GM19240 (cell line): ENCODE measurements around the gene PDLIM5.
"Not testable (repeated sequence)": the region's sequence is repeated elsewhere in the genome, so short reads cannot be mapped to it uniquely, and the experiment has no call there.

Source experiments
- DNase-seq: peaks from one replicate; pipeline ENCODE4 v3.0.0; 2011; ENCODE audit warnings: low spot score; ENCODE audit not compliant: insufficient read length

Gene PDLIM5

DNA sequence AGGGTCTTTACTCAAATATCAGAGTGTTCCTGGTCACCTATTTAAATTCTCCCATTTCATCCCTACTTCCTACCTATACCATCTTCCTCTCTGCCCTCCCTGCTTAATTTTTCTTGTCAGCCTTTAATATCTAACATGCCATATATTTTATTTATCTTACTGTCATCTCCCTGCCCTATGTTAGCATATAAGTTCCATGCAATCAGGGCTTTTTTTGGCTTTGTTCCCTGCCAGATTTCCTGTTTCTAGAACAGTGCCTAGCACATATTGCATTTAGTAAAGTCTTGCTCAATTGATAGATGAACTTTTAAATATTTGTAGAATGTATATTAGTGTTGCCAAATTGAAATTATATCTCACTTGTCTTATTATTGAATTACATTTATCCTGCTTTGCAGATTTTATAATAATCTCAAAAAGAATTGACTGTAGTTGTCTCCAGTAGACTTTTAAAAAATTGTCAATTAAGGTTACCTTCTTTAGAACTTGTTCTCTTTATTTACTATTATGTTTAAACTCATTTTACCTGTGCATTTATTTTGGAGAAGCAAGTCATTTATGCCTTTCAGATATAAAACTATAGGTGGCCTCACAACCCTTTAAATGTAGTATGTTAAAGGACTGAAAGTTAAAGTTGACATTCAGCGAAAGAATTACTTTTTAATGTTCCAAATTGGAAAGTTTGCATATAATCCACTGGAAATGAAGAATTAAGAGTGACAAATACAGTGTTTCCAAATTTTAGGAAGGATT, 197.8 kb downstream of the PDLIM5 start:
- no peak for DNase-seq

DNA sequence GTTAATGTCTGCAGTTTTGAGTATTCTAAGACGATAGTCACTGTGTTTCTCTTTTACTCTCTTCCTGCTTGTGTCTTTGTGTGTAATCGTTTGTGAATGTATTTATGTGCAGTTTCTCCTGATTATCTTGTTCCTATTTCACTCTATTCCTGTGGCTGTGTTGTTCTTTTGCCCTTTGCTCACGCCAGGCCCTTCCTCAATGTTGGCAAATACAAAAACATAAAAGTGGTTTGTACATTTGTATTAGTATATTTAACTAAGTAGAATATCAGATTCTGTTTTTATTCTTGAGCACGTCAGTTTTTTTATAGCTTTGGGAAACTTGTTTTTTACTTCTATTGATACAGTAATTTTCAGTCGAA, 198.4 kb downstream of the PDLIM5 start:
- no peak for DNase-seq

- no peak for DNase-seq
These were observed 198.9 kb downstream of the PDLIM5 start for GRCh38 chr4:94650690-94651089.

DNA sequence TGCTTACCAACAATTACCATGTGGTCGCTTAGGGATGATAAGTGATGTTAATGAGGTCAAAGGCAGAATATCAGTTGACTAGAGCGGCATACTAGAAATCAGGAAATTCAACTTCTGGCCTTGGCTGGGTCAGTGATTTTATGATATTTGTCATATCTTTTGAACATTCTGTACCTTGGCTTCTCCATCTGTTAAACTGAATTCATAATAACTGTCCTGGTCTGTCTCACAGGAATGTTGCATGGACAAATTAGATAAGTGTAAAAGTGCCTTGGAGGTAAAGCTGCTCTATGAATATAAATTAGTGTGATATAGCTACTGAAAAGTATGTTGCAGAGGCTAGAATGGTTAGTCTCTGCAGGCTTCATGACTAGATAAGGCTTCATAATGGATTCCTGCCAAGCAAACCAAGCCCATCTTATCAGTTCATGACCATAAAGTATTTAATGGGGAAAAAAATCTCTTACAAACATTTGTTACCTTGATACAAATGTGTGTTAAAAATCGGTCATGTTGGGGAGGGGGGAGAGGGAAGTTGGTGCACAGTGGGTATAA, 201.4 kb downstream of the PDLIM5 start:
- no peak for DNase-seq

DNA sequence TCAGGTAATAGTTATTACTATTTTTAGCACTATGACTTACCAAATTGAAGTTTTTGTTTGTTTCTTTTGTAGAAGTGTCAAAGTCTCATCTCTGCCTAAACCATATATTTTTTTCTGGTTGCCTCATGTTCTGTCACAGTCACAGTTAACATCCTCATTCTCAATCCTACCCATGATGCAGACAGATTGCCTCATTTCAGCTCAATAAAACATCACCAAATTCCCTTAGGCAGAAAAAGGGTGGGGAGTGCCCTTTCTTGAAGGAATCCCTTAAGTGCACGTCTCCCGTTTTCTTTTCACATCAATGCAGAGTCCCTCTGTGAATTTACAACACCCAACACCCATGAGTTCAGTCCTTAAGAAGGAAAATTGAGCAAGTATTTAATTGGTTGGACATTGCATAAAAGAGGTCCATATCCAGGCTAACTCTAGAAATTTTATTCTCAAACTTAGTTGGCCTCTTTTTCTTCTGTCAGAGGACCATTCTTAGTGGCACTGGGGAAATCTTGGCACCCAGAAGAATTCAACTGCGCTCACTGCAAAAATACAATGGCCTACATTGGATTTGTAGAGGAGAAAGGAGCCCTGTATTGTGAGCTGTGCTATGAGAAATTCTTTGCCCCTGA, 202.4 kb downstream of the PDLIM5 start:
- DNase-seq = no peak

GRCh38 chr4:94654714-94655113, 203.0 kb downstream of the PDLIM5 start:
- no peak for DNase-seq

GRCh38 chr4:94660614-94661013, 208.9 kb downstream of the PDLIM5 start:
- DNase-seq = no peak

DNA sequence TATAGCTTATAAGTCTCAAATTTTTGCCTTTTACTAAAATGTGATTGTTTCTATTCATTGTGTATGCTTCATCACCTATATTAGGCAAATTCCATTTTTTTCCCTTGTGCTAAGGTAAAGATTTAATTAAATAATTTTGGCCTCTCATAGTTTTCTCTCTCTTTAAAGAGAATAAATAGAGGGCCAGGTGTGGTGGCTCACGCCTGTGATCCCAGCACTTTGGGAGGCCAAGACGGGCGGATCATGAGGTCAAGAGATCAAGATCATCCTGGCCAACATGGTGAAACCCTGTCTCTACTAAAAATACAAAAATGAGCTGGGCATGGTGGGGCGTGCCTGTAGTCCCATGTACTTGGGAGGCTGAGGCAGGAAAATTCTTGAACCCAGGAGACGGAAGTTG, 213.3 kb downstream of the PDLIM5 start:
- DNase-seq = not testable (repeated sequence)

- no peak for DNase-seq
These were observed 214.0 kb downstream of the PDLIM5 start for GRCh38 chr4:94665500-94666404.

GRCh38 chr4:94668724-94669123, 217.0 kb downstream of the PDLIM5 start:
- no peak for DNase-seq

- no peak for DNase-seq
These were observed 218.2 kb downstream of the PDLIM5 start for GRCh38 chr4:94669672-94670664.

DNA sequence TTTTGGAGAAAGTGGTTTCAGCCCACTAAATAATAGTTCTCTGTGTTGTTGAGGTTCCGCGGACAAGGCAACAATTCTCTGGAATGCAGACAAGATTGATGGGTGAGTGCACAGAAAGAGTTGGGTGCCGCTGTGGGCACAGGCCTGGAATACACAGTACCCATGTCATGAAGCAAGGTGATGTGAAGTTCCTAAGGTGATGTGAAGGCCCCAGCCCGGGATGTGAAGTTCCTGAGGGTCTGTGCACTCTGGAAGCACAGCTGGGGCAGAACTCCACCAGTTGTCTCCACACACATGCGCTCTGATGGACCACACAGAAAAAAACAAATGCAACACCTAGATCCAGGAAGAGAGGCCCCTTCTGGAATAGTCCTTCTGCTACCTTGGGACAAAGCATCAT, 219.4 kb downstream of the PDLIM5 start:
- DNase-seq = no peak

- no peak for DNase-seq
These were observed 222.2 kb downstream of the PDLIM5 start for GRCh38 chr4:94673961-94674360.

DNA sequence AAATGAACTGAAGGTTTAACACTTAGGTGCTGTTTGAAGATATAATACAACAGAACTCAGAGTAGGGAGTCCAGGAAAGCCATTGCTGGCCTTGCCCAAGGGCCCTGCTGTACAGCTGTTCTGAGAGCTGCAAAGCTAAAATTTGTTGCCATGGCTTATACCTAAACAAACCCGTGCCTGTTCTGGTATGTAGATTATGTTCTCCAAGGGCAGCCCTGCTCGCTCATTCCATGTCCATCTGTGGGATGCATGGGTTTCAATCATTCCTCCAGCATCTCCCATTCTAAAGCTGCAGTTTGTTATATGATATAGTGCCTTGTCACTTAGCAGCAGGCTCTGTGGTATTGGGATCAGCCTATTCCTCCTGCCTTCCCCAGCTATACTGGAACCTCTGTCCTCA, 225.2 kb downstream of the PDLIM5 start:
- no peak for DNase-seq

DNA sequence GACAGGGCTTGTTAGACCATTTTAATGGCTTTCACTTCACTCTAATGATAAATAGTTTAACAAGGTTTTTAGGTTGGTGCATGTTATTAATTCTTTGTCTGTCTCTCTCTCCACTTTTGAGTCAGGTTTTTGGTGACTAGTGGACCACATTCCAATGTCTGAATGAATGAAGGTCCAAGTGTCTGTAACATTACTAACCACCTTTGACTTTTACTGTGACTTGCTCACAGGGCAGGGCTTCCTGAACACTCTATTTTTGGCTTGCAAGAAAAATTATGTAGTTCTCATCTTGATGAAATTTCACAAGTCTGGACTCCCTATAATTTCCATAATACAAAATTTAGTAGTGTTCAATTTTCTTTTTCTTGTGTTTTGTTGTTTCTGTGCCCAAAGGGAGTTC, 227.2 kb downstream of the PDLIM5 start:
- DNase-seq = no peak

DNA sequence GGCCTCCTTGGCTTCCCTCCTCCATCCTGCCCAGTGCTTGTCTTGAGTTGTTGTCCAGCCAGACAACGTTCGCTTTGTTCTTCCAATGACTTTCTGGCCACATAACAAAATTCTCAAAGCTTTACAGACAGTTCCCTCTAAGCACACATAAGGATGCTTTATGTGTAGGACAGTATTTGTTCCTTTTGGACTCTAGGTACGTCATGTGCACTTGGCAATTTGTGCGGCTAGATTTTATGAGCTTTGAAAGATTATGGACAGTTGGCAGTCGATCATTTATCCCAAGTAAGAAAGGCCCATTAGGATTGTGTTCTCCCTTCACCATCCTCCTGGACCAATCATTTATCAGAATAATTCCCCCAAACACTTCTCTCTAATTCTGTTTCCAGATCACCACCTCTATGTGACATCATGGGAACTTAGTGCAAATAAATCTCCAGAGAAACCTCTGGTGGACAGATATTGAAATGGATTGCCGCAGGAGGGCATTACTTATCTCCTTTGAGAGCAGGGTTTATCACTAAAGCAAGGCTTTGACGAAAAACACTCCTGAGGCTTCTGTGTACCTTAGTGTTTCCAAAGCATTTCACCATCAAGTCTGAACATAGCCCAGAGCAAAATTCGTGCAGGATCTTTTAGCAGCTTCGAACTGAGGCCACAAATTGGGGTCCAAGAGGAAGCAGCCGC, 228.6 kb downstream of the PDLIM5 start:
- no peak for DNase-seq

DNA sequence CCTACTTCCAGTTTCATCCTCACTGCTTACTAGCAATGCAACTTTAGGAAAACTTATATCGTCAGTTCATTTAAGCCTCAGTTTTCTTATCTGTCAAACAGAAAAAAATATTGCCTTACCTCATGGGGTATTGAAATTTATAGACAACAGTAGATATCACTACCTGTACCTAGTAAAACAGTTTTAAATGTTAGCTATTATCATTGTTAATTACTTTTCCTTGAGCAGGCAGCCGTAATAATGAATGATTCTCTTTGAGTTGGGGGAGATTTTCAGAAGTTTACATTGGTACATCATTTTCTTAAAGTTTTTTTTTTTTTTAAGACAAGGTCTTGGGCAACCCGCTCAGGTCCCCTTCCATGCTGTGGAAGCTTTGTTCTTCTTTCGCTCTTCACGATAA, 234.3 kb downstream of the PDLIM5 start:
- DNase-seq = no peak

DNA sequence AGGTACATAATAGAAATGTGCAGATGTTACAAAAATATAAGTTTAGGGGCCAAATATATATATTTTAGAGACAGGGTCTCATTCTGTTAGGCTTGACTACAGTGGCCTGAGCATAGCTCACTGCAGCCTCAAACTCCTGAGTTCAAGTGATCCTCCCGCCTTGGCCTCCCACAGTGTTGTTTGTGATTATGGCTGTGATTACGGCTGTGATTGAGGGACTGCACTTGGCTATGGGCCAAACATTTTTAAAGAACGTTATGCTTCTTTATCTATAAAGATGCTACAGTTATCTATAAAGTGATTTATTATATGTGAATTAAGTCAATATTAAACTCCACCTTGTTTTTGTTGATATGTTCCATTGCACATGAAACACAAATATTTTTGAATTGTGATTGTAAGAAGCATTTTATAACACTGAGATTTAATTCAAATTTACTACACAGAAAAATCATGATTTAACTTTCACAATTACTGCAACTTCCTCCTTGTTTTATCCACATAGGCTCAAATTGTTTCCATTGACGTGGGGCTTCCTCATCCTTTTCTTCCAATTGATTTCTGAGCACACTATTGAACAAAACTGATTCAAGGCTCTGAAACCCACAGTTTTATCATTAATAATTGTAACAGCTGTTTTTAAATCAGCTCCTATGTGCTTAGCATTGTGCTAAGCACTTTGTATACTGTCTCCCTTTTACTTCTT, 237.6 kb downstream of the PDLIM5 start:
- DNase-seq = no peak

DNA sequence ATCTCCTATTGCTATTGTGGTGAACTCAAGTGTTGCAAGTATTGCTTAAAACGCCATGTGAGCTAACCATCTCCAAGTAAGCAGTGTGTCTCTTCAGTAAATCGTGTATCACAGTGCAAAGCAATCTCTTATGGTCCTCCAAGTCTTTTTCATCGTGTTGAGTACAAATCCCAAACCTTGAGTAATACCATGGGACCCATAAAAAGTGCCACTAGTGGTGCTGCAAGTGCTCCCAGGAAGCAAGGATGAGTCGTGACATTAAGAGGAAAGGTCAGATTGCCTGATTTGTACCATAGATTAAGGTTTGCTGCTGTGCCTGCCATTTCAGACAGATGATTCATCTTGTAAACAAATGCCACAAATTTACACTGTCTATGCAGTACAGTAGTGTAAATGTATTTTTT, 239.1 kb downstream of the PDLIM5 start:
- DNase-seq = no peak

- DNase-seq = no peak
These were observed 239.8 kb downstream of the PDLIM5 start for GRCh38 chr4:94691552-94691951.
